ENCODE results near the gene MALT1. TPM values are rescaled to one million over a fixed set of nuclear protein-coding genes. Genes with fewer than 3 reads are reported as not detected.

The MALT1 gene
- total RNA-seq, 2 donors from 2014 or later, result 41.1 to 51.6 TPM

GRCh38 chr18:58758606-58759005 lies 87.3 kb downstream of the MALT1 start:
- DNase-seq (ENCODE audit: low spot score), result no peak
- intact Hi-C loops (cut with DNase I), result no loop called here
- TF ChIP-seq POLR2A (IDR thresholded peaks at IDR 0.05) (no peak), POLR2AphosphoS5 (IDR thresholded peaks at IDR 0.05) (no peak)
- TF ChIP-seq, protein P1, sequence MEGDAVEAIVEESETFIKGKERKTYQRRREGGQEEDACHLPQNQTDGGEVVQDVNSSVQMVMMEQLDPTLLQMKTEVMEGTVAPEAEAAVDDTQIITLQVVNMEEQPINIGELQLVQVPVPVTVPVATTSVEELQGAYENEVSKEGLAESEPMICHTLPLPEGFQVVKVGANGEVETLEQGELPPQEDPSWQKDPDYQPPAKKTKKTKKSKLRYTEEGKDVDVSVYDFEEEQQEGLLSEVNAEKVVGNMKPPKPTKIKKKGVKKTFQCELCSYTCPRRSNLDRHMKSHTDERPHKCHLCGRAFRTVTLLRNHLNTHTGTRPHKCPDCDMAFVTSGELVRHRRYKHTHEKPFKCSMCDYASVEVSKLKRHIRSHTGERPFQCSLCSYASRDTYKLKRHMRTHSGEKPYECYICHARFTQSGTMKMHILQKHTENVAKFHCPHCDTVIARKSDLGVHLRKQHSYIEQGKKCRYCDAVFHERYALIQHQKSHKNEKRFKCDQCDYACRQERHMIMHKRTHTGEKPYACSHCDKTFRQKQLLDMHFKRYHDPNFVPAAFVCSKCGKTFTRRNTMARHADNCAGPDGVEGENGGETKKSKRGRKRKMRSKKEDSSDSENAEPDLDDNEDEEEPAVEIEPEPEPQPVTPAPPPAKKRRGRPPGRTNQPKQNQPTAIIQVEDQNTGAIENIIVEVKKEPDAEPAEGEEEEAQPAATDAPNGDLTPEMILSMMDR (IDR thresholded peaks at IDR 0.05), result no peak

GRCh38 chr18:58761241-58761969 lies 90.1 kb downstream of the MALT1 start:
- Histone ChIP-seq H3K9me3 (no peaks in the 10 kb centered on the region), H3K27ac (no peak overlapping the region), H3K36me3 (no peaks in the 10 kb centered on the region), H3K4me1 (replicated peaks) (peaks cover 2% of the 10 kb centered on the region), H3K27me3 (replicated peaks; ENCODE audit: insufficient read depth) (no peaks in the 10 kb centered on the region), H3K4me3 (no peak overlapping the region)
- no peak for TF ChIP-seq POLR2AphosphoS5 (IDR thresholded peaks at IDR 0.05)
- TF ChIP-seq, protein P1 (IDR thresholded peaks at IDR 0.05), result no peak
- TF ChIP-seq POLR2A (IDR thresholded peaks at IDR 0.05), result no peak
- DNase-seq (ENCODE audit: low spot score), result peak; percentile 8
- intact Hi-C loops (cut with DNase I), result loop anchor here (10.0 kb wide), 2 partner anchors 427 to 717 kb away; partner anchors contain the start of gene NEDD4L
- 71% methylated on average over 14 of the region's 14 CpGs for WGBS

More at GRCh38 chr18:58758606-58759005, 87.3 kb downstream of the MALT1 start:
- Histone ChIP-seq H3K4me3 (no peak overlapping the region), H3K27ac (no peak overlapping the region), H3K4me1 (replicated peaks) (peaks cover 6% of the 10 kb centered on the region), H3K9me3 (no peaks in the 10 kb centered on the region), H3K27me3 (replicated peaks; ENCODE audit: insufficient read depth) (no peaks in the 10 kb centered on the region), H3K36me3 (no peaks in the 10 kb centered on the region)
- 78% methylated on average over 9 of the region's 9 CpGs for WGBS

DNA sequence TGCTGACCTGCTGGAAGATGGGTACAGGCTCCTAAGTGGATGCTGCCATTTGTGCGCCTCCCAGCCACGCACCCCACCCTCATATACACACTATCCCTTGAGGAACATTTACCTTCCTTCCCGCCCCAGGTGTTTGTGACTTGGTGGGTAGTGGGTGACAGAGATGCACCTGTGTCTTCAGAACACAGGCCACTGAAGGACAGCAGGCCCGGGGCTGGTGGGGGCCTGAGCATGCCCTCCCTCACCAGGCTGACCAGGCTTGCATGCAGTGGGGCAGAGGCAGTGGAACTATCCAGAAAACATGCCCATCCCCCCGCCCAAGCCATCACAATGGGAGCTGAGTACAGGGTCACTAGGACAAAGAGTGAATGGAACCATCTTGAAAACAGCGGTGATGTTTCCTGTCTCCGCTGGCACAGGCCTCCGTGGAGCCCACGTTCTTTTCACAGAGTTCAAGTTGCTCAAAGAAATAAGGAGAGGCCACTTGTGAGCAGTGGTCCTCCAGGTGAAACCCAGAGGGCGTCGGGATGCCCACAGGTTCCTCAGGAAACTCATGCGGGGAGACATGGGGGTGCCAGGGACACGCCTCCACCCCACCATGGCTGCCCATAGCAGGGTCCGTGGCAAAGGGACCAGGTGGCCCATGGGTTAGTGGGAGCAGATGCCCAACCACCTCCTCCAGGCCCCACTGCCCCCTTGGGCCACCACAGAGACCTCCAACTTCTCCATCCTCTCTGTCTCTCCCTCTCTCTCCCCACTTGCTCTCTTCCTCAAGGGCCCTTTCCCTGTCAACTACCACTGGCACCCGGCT lies 90.9 kb downstream of the MALT1 start:
- TF ChIP-seq POLR2A (IDR thresholded peaks at IDR 0.05) (no peak), POLR2AphosphoS5 (IDR thresholded peaks at IDR 0.05) (no peak)
- TF ChIP-seq, protein P1 (IDR thresholded peaks at IDR 0.05), result no peak
- no peak overlapping the region for H3K4me3 ChIP-seq
- no peaks in the 10 kb centered on the region for H3K9me3 ChIP-seq
- no peak overlapping the region for H3K27ac ChIP-seq
- peaks cover 2% of the 10 kb centered on the region for H3K4me1 ChIP-seq (replicated peaks)
- H3K36me3 ChIP-seq, result no peaks in the 10 kb centered on the region
- no peak for DNase-seq (ENCODE audit: low spot score)
- WGBS, result 91% methylated on average over 15 of the region's 15 CpGs
- intact Hi-C loops (cut with DNase I), result loop anchor here (2.0 to 10.0 kb wide), 3 partner anchors 231 to 717 kb away; partner anchors contain the start of gene NEDD4L
- no peaks in the 10 kb centered on the region for H3K27me3 ChIP-seq (replicated peaks; ENCODE audit: insufficient read depth)

DNA sequence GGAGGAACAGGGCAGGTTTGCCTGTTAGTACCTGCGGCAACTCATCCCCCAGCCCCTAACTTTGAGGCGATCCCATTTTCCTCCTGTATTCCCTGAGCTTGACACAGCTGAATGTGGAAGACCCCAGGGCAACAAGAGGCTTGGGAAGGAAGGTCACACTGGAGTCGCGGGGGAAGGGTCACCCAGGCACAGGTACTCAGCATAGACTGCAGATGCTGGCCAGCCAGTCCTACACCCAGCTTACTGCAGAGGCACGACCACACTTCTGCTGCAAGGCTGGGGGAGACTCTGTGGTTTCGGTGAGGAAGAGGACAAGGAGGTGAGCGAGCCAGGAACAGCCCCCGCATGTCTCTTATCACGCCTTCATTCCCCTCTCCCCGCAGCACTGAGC lies 91.5 kb downstream of the MALT1 start:
- 90% methylated on average over 10 of the region's 10 CpGs for WGBS

More for the DNA sequence above, 91.5 kb downstream of the MALT1 start:
- TF ChIP-seq, protein P1 (IDR thresholded peaks at IDR 0.05), result no peak
- TF ChIP-seq POLR2A (IDR thresholded peaks at IDR 0.05), result no peak
- no peak for TF ChIP-seq POLR2AphosphoS5 (IDR thresholded peaks at IDR 0.05)
- Histone ChIP-seq H3K27ac (no peak overlapping the region), H3K4me1 (replicated peaks) (peaks cover 2% of the 10 kb centered on the region), H3K4me3 (no peak overlapping the region), H3K9me3 (no peaks in the 10 kb centered on the region), H3K36me3 (no peaks in the 10 kb centered on the region), H3K27me3 (replicated peaks; ENCODE audit: insufficient read depth) (no peaks in the 10 kb centered on the region)
- intact Hi-C loops (cut with DNase I), result loop anchor here (2.0 to 10.0 kb wide), 3 partner anchors 232 to 718 kb away; partner anchors contain the start of gene NEDD4L
- no peak for DNase-seq (ENCODE audit: low spot score)
